ENCODE measurements around the gene ARHGAP33. TPM values are rescaled to one million over a fixed set of nuclear protein-coding genes. Genes with fewer than 3 reads are reported as not detected.

ARHGAP33 gene
- 100 to 1,000 TPM in 1 of 4 donors, 10 to 100 TPM in 2, 1 to 10 TPM in 1; 8.6 to 166 (median 20.0) TPM for total RNA-seq

GRCh38 chr19:35775298-35776101 lies at the start of gene ARHGAP33:
Gene ARHGAP33, plus strand, starts transcription at chr19:35775564. Its CDS starts 95 bp downstream, at chr19:35775659.
- Histone ChIP-seq H3K27ac (peak within 1 kb of the TSS in 3 of 4 donors; percentile 14 to 66 (median 47)), H3K4me3 (peak within 1 kb of the TSS; percentile 85 to 99 (median 94)), H3K36me3 (peaks cover 0 to 3% (median 0%) of the 10 kb centered on the region in 3 donors), H3K4me1 (peaks cover 0 to 15% (median 5%) of the 10 kb centered on the region in 4 donors), H3K27me3 (no peaks in the 10 kb centered on the region), H3K9me3 (no peaks in the 10 kb centered on the region)
- TF ChIP-seq POLR2A (IDR thresholded peaks at IDR 0.05) (no peak), CTCF (IDR thresholded peaks at IDR 0.05) (no peak)
- DNase-seq = peak; percentile 98 to 100 (median 100)

GRCh38 chr19:35727053-35727955 lies 48.1 kb upstream of the ARHGAP33 start:
- TF ChIP-seq POLR2A (IDR thresholded peaks at IDR 0.05) (no peak), CTCF (IDR thresholded peaks at IDR 0.05) (no peak)
- no peak for DNase-seq
- no peak overlapping the region for H3K4me3 ChIP-seq
- no peak overlapping the region for H3K27ac ChIP-seq
- peaks cover 0 to 100% (median 4%) of the 10 kb centered on the region in 3 donors for H3K36me3 ChIP-seq
- H3K27me3 ChIP-seq = no peaks in the 10 kb centered on the region
- H3K9me3 ChIP-seq = no peaks in the 10 kb centered on the region
- no peaks in the 10 kb centered on the region for H3K4me1 ChIP-seq

- Histone ChIP-seq H3K9me3 (no peaks in the 10 kb centered on the region), H3K27me3 (no peaks in the 10 kb centered on the region), H3K36me3 (peaks cover 0 to 100% (median 4%) of the 10 kb centered on the region in 3 donors), H3K4me3 (no peak overlapping the region), H3K4me1 (no peaks in the 10 kb centered on the region), H3K27ac (no peak overlapping the region)
- no peak for TF ChIP-seq CTCF (IDR thresholded peaks at IDR 0.05)
- no peak for TF ChIP-seq POLR2A (IDR thresholded peaks at IDR 0.05)
- no peak for DNase-seq
Observed at GRCh38 chr19:35727956-35728706, 47.2 kb upstream of the ARHGAP33 start.

- no peak for DNase-seq
- H3K9me3 ChIP-seq = no peaks in the 10 kb centered on the region
- no peak overlapping the region for H3K27ac ChIP-seq
- no peak for TF ChIP-seq CTCF (IDR thresholded peaks at IDR 0.05)
- TF ChIP-seq POLR2A (IDR thresholded peaks at IDR 0.05) = no peak
- H3K36me3 ChIP-seq = peaks cover 0 to 100% (median 4%) of the 10 kb centered on the region in 3 donors
- H3K4me1 ChIP-seq = no peaks in the 10 kb centered on the region
- no peaks in the 10 kb centered on the region for H3K27me3 ChIP-seq
- no peak overlapping the region for H3K4me3 ChIP-seq
Observed at GRCh38 chr19:35729021-35729420, 46.3 kb upstream of the ARHGAP33 start.

GRCh38 chr19:35729763-35730162 lies 45.6 kb upstream of the ARHGAP33 start:
- Histone ChIP-seq H3K4me3 (no peak overlapping the region), H3K36me3 (peaks cover 0 to 100% (median 4%) of the 10 kb centered on the region in 3 donors), H3K27me3 (no peaks in the 10 kb centered on the region), H3K4me1 (no peaks in the 10 kb centered on the region), H3K9me3 (no peaks in the 10 kb centered on the region), H3K27ac (no peak overlapping the region)
- DNase-seq = no peak
- no peak for TF ChIP-seq CTCF (IDR thresholded peaks at IDR 0.05)
- no peak for TF ChIP-seq POLR2A (IDR thresholded peaks at IDR 0.05)

All from Peyer's patch (tissue), 4 donors.